Measurements from ENCODE around the gene SSUH2. TPM values are rescaled to one million over a fixed set of nuclear protein-coding genes. Genes with fewer than 3 reads are reported as not detected.

The SSUH2 gene
- total RNA-seq, 1 experiment from 2014 or later = 0.51 TPM

DNA sequence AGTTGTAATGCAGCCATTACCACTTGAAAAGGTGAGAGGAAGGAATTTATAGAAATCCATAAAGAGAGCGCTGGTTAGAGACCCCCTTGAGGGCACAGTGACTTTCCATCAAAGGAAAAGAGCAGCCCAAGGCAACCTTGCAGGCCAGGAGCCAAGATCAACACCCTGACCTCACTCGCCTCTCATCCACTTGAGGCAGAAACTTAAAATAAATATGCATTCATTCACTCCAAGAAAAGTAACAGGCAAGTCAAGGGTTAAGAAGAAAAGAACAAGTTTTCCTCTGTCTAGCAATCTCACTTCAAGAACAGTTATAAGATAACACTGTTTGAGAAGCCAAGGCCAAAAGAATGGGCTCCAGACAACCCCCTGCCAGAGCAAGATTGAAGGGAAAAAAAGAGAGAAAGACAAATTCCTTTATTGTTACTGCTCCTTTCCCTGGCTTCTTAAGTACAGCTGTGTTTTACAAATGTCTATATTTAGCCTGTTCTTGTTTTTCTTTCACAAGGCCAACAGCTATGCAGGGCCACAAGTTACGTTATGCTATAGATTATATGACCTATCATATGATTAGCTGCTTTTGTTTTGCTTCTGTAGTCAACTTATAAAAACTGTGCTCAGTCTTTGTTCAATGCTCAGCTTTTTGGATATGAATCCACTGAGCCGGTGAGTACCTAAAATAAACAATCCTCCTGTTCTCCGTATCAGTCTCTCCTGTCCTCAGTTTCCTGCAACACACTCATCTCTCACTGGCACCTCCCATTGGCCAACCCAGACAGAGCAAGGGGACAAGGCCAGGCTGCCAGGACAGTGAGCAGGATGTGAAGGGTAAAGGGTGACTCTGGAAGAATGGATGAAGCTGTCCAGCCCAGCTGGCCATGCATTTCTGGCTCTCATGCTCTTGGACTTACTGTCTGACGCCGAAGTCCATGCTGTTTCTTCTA is 15.8 kb upstream of the SSUH2 start:
- Mint-ChIP-seq H3K36me3 (ENCODE audit: insufficient read depth, unreplicated experiment) (no peaks in the 10 kb centered on the region), H3K27ac (ENCODE audit: low read depth, unreplicated experiment) (no peak overlapping the region), H3K4me3 (ENCODE audit: unreplicated experiment) (no peak overlapping the region), H3K27me3 (ENCODE audit: insufficient read depth, unreplicated experiment) (peaks cover 10% of the 10 kb centered on the region), H3K4me1 (ENCODE audit: insufficient read depth, unreplicated experiment) (peaks cover 32% of the 10 kb centered on the region), H3K9me3 (ENCODE audit: unreplicated experiment) (no peaks in the 10 kb centered on the region)
- TF ChIP-seq, protein P1, sequence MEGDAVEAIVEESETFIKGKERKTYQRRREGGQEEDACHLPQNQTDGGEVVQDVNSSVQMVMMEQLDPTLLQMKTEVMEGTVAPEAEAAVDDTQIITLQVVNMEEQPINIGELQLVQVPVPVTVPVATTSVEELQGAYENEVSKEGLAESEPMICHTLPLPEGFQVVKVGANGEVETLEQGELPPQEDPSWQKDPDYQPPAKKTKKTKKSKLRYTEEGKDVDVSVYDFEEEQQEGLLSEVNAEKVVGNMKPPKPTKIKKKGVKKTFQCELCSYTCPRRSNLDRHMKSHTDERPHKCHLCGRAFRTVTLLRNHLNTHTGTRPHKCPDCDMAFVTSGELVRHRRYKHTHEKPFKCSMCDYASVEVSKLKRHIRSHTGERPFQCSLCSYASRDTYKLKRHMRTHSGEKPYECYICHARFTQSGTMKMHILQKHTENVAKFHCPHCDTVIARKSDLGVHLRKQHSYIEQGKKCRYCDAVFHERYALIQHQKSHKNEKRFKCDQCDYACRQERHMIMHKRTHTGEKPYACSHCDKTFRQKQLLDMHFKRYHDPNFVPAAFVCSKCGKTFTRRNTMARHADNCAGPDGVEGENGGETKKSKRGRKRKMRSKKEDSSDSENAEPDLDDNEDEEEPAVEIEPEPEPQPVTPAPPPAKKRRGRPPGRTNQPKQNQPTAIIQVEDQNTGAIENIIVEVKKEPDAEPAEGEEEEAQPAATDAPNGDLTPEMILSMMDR (IDR thresholded peaks at IDR 0.05; ENCODE audit: unreplicated experiment) = no peak
- ChIA-PET CTCF (interaction anchor here (0.5 to 1.0 kb wide), 3 partner anchors 109 to 408 kb away, joined by 3 to 4 read pairs (median 3); partner anchors contain the start of gene OXTR), POLR2A (interaction anchor here (1.0 kb wide), 1 partner anchor 211 kb away, joined by 3 read pairs; no protein-coding TSS in a partner anchor)
- intact Hi-C loops (cut with micrococcal nuclease) = loop anchor here (5.0 kb wide), 2 partner anchors 277 to 407 kb away; no protein-coding TSS in a partner anchor
- DNase-seq (ENCODE audit: unreplicated experiment) = peak; percentile 9
- no TSS peak for BruUV-seq (replicated peaks)

DNA sequence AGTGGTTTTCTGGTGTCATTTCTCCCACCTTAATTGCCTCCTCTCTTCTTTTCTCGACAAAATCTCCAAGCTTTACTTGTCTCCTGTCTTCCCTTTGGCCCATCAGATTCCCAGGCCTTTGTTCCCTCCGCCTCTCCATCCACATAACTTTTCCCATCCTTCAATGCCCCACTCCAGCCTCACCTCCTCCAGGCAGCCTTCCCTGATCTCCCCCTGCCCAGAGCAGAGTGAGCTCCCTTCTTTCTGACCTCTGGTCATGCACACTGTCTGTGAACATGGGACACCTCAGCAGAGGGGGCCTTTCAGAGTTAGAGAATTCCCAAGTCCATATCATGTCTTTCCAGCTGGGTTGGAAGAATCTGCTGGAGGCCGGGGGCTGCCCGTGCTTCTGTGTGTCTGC is 14.6 kb upstream of the SSUH2 start:
- CTCF ChIA-PET = interaction anchor here (1.2 kb wide), 1 partner anchor 306 kb away, joined by 3 read pairs; no protein-coding TSS in a partner anchor
- intact Hi-C loops (cut with micrococcal nuclease) = no loop called here

DNA sequence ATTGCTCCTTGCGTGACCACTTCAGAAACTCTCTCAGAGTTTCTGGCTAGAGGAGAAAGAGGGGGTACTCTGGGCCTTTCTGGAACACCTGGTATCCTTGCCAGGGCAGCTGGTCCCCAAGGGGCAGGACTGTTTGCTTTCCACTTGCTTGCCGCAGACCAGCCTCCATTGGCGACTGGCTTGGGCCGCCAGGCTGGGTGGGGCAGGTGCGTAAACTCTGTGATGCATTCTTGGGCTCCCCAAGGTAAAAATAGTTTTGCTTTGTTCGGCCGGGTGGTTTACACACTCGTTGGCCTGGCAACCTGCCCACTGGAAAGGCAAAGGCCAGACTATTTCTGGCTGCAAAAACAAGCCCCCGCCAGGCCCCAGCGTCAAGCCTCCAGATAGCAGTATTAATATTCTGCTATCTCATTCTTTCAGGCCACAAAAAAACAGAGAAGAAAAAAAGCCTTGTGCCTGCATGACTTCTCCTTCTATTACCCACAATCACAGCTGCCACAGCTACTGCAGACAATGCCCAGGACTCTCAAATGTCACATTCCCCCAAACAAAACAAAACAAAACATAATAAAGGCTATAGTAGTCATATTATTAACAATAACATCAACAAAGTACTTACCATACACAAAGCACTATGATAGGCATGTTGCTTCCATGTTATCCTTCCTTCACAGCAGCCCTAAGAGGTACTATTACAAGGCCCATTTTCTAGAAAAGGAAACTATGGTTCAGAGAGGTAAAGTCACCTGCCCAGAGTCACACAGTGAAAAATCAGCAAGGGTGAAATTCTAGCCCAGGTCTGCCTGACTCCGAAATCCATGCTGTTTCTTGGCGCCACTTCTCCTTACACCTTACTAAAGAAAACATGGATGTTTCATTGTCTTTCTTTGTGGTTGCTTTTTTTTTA is 14.0 kb upstream of the SSUH2 start:
- H3K4me3 Mint-ChIP-seq (ENCODE audit: unreplicated experiment) = no peak overlapping the region
- DNase-seq (ENCODE audit: unreplicated experiment) = peak; percentile 76
- peak overlapping the region; percentile 84 for H3K27ac Mint-ChIP-seq (ENCODE audit: low read depth, unreplicated experiment)
- no peaks in the 10 kb centered on the region for H3K9me3 Mint-ChIP-seq (ENCODE audit: unreplicated experiment)
- H3K36me3 Mint-ChIP-seq (ENCODE audit: insufficient read depth, unreplicated experiment) = no peaks in the 10 kb centered on the region
- POLR2A ChIA-PET = interaction anchor here (0.5 kb wide), 1 partner anchor 206 kb away, joined by 3 read pairs; no protein-coding TSS in a partner anchor
- intact Hi-C loops (cut with micrococcal nuclease) = no loop called here
- H3K4me1 Mint-ChIP-seq (ENCODE audit: insufficient read depth, unreplicated experiment) = peaks cover 32% of the 10 kb centered on the region
- peaks cover 10% of the 10 kb centered on the region for H3K27me3 Mint-ChIP-seq (ENCODE audit: insufficient read depth, unreplicated experiment)
- TF ChIP-seq, protein P1 (IDR thresholded peaks at IDR 0.05; ENCODE audit: unreplicated experiment) = no peak
- CTCF ChIA-PET = interaction anchor here (0.6 to 1.2 kb wide), 4 partner anchors 50 to 307 kb away, joined by 3 to 4 read pairs (median 3); no protein-coding TSS in a partner anchor
- no TSS peak for BruUV-seq (replicated peaks)

More for the DNA sequence above, 14.6 kb upstream of the SSUH2 start:
- no peaks in the 10 kb centered on the region for H3K36me3 Mint-ChIP-seq (ENCODE audit: insufficient read depth, unreplicated experiment)
- DNase-seq (ENCODE audit: unreplicated experiment) = no peak
- peaks cover 32% of the 10 kb centered on the region for H3K4me1 Mint-ChIP-seq (ENCODE audit: insufficient read depth, unreplicated experiment)
- peaks cover 10% of the 10 kb centered on the region for H3K27me3 Mint-ChIP-seq (ENCODE audit: insufficient read depth, unreplicated experiment)
- H3K4me3 Mint-ChIP-seq (ENCODE audit: unreplicated experiment) = no peak overlapping the region
- BruUV-seq (replicated peaks) = no TSS peak
- POLR2A ChIA-PET = interaction anchor here (0.5 to 0.7 kb wide), 2 partner anchors 27 to 206 kb away, joined by 3 read pairs; no protein-coding TSS in a partner anchor
- TF ChIP-seq, protein P1 (IDR thresholded peaks at IDR 0.05; ENCODE audit: unreplicated experiment) = no peak
- peak overlapping the region; percentile 84 for H3K27ac Mint-ChIP-seq (ENCODE audit: low read depth, unreplicated experiment)
- H3K9me3 Mint-ChIP-seq (ENCODE audit: unreplicated experiment) = no peaks in the 10 kb centered on the region

Data from MCF 10A (cell line).